Trophoblast cell (in vitro differentiated cells and primary cell): ENCODE measurements around the gene KDM4C.
A peak's percentile ranks its signal among the peaks of the same experiment; 100 is the strongest.

ENCODE experiments used
- DNase-seq, 2 donors: peaks; one replicate each; pipeline ENCODE4 v3.0.0-alpha.2; 2016
- H2AFZ ChIP-seq: 2 replicates; pipeline ENCODE4 v1.6.1; 2013; ENCODE audit warnings: low read length, moderate library complexity, mild to moderate bottlenecking; ENCODE audit not compliant: insufficient read depth, poor library complexity
- H2AK5ac ChIP-seq: 2 replicates; pipeline ENCODE4 v1.6.1; 2013; ENCODE audit warnings: mild to moderate bottlenecking, low read length
- H2BK120ac ChIP-seq: 2 replicates; pipeline ENCODE4 v1.6.1; 2013; ENCODE audit warnings: low read length, mild to moderate bottlenecking, moderate library complexity; ENCODE audit not compliant: insufficient read depth, poor library complexity
- H2BK12ac ChIP-seq: 2 replicates; pipeline ENCODE4 v1.6.1; 2013; ENCODE audit warnings: mild to moderate bottlenecking, low read length, moderate library complexity
- H2BK5ac ChIP-seq: 2 replicates; pipeline ENCODE4 v1.6.1; 2013; ENCODE audit warnings: low read length, low read depth, moderate library complexity, mild to moderate bottlenecking; ENCODE audit not compliant: poor library complexity
- H3K14ac ChIP-seq: 2 replicates; pipeline ENCODE4 v1.6.1; 2013; ENCODE audit warnings: mild to moderate bottlenecking, low read length
- H3K18ac ChIP-seq: 2 replicates; pipeline ENCODE4 v1.6.1; 2013; ENCODE audit warnings: mild to moderate bottlenecking, low read length
- H3K23ac ChIP-seq: 2 replicates; pipeline ENCODE4 v1.6.1; 2013; ENCODE audit warnings: low read length
- H3K27ac ChIP-seq: 2 replicates; pipeline ENCODE4 v1.5.1; 2013; ENCODE audit warnings: low read depth, mild to moderate bottlenecking, inconsistent platforms, low read length, moderate library complexity
- H3K27me3 ChIP-seq: 2 replicates; pipeline ENCODE4 v1.6.1; 2013; ENCODE audit warnings: inconsistent platforms, mild to moderate bottlenecking, low read length, moderate library complexity; ENCODE audit not compliant: insufficient read depth
- H3K36me3 ChIP-seq, 2 experiments: 1 replicate in 1 of 2; 2 replicates in 1 of 2; pipeline ENCODE4 v1.6.1; 2013; ENCODE audit warnings: low read length in 2 of 2, mild to moderate bottlenecking in 2 of 2, moderate library complexity in 1 of 2; ENCODE audit not compliant: insufficient read depth in 2 of 2, control insufficient read depth in 1 of 2
- H3K4ac ChIP-seq: 2 replicates; pipeline ENCODE4 v1.6.1; 2013; ENCODE audit warnings: low read depth, mild to moderate bottlenecking, low read length, moderate library complexity
- H3K4me1 ChIP-seq, 2 experiments: 1 replicate in 1 of 2; 2 replicates in 1 of 2; pipeline ENCODE4 v1.6.1; 2013; ENCODE audit warnings: low read length in 2 of 2, mild to moderate bottlenecking in 2 of 2, moderate library complexity in 1 of 2; ENCODE audit not compliant: insufficient read depth in 2 of 2, control insufficient read depth in 1 of 2
- H3K4me2 ChIP-seq: 2 replicates; pipeline ENCODE4 v1.6.1; 2013; ENCODE audit warnings: inconsistent platforms, mild to moderate bottlenecking, low read length, moderate library complexity
- H3K4me3 ChIP-seq: 2 replicates; pipeline ENCODE4 v1.5.1; 2013; ENCODE audit warnings: mild to moderate bottlenecking, low read depth, low read length, inconsistent platforms
- H3K79me1 ChIP-seq: one replicate; pipeline ENCODE4 v1.6.1; 2013; ENCODE audit warnings: low read length
- H3K79me2 ChIP-seq: 2 replicates; pipeline ENCODE4 v1.6.1; 2013; ENCODE audit warnings: low read length, mild to moderate bottlenecking; ENCODE audit not compliant: control insufficient read depth, insufficient read depth, poor library complexity
- H3K9ac ChIP-seq: 2 replicates; pipeline ENCODE4 v1.6.1; 2013; ENCODE audit warnings: mild to moderate bottlenecking, low read length
- H3K9me3 ChIP-seq: 2 replicates; pipeline ENCODE4 v1.6.1; 2013; ENCODE audit warnings: low read depth, mild to moderate bottlenecking, control low read depth, inconsistent platforms, low read length; ENCODE audit not compliant: insufficient read depth
- H4K12ac ChIP-seq: 2 replicates; pipeline ENCODE4 v1.6.1; 2013; ENCODE audit warnings: low read depth, mild to moderate bottlenecking, low read length, moderate library complexity
- H4K8ac ChIP-seq: 2 replicates; pipeline ENCODE4 v1.6.1; 2013; ENCODE audit warnings: low read depth, mild to moderate bottlenecking, low read length, moderate library complexity
- H4K91ac ChIP-seq: one replicate; pipeline ENCODE4 v1.6.1; 2013; ENCODE audit warnings: low read depth, mild to moderate bottlenecking, low read length, moderate library complexity
- WGBS: extraction: QIAGEN DNeasy Blood & Tissue Kit; methylation state at CpG from one replicate; pipeline ENCODE4 v1.1.7; 2013; ENCODE audit warnings: missing lambda C conversion rate; ENCODE audit not compliant: insufficient read length, insufficient coverage; ENCODE audit errors: extremely low coverage; 5-methylcytosine and 5-hydroxymethylcytosine counted together

The KDM4C gene

DNA sequence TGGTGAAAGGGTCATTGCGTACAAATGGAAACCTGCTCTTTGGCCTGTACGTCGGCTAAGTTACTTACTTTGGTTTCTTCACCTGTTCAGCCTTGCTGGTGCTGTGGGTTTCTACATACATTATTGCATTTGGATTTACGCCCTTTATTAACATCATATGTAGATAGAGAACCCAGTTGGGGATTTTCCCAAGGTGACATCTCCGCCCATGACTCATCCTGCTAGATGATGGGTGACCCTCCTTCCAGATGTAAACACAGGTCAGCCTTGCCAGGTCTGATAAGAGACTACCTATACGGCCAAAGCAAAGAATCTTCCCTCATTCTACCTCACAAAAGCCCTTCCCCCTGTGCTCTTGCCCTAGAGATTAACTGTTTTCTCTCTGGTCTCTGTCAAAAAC, 360.9 kb downstream of the KDM4C start:
- Histone ChIP-seq H3K4me2 (no peak overlapping the region), H3K18ac (no peak overlapping the region), H4K12ac (no peak overlapping the region)

DNA sequence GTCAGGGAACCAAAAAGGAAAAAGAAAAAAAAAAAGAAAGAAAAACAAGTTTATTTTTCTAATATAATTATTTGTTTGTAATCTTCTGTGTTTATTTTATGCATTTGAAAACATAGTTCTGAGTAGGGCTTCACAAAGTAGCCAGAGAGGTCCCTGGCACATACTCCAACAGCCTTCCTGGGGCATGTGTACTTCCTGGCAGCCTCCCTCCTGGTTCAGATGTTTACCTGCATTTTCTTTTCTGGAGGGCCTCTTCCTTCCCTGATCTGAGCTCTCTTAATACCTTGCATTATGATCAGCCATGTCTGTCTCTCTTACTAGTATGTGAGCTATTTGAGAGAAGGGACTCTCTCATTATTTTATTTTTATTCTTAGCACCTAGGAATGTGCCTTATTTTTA, 361.8 kb downstream of the KDM4C start:
- no peak overlapping the region for H2AFZ ChIP-seq
- no peaks in the 10 kb centered on the region for H3K36me3 ChIP-seq
- H3K79me2 ChIP-seq: no peaks in the 10 kb centered on the region
- no peak overlapping the region for H3K4me2 ChIP-seq
- no peak overlapping the region for H3K23ac ChIP-seq
- no peaks in the 10 kb centered on the region for H3K27me3 ChIP-seq
- H3K79me1 ChIP-seq: peaks cover 3% of the 10 kb centered on the region
- no peak overlapping the region for H3K4me3 ChIP-seq
- no peak overlapping the region for H3K18ac ChIP-seq
- H3K4ac ChIP-seq: no peak overlapping the region
- no peak overlapping the region for H3K14ac ChIP-seq
- no peak overlapping the region for H2AK5ac ChIP-seq
- peaks cover 3 to 4% of the 10 kb centered on the region in 2 experiments for H3K4me1 ChIP-seq
- no peaks in the 10 kb centered on the region for H3K9me3 ChIP-seq
- no peak for DNase-seq
- H4K8ac ChIP-seq: no peak overlapping the region
- no peak overlapping the region for H2BK12ac ChIP-seq
- no peak overlapping the region for H3K27ac ChIP-seq
- H2BK120ac ChIP-seq: no peak overlapping the region
- H4K91ac ChIP-seq: no peak overlapping the region
- no peak overlapping the region for H4K12ac ChIP-seq
- no peak overlapping the region for H3K9ac ChIP-seq
- no peak overlapping the region for H2BK5ac ChIP-seq

More for the DNA sequence above, 360.9 kb downstream of the KDM4C start:
- H2AFZ ChIP-seq: no peak overlapping the region
- H2BK120ac ChIP-seq: peak overlapping the region; percentile 51
- peak overlapping the region; percentile 13 for H2BK5ac ChIP-seq
- peak overlapping the region; percentile 54 for H2AK5ac ChIP-seq
- no CpG with 5 or more reads among the region's 6 CpGs for WGBS
- no peak overlapping the region for H3K4me3 ChIP-seq
- no peak overlapping the region for H3K23ac ChIP-seq
- H2BK12ac ChIP-seq: peak overlapping the region; percentile 49
- no peak for DNase-seq
- peaks cover 3% of the 10 kb centered on the region for H3K79me1 ChIP-seq
- H4K91ac ChIP-seq: no peak overlapping the region
- no peak overlapping the region for H3K9ac ChIP-seq
- H3K4me1 ChIP-seq: peaks cover 5% of the 10 kb centered on the region in 2 experiments
- H3K79me2 ChIP-seq: no peaks in the 10 kb centered on the region
- no peak overlapping the region for H3K27ac ChIP-seq
- H3K27me3 ChIP-seq: no peaks in the 10 kb centered on the region
- no peak overlapping the region for H4K8ac ChIP-seq
- no peak overlapping the region for H3K4ac ChIP-seq
- no peaks in the 10 kb centered on the region for H3K36me3 ChIP-seq
- peak overlapping the region; percentile 17 for H3K14ac ChIP-seq
- H3K9me3 ChIP-seq: no peaks in the 10 kb centered on the region

DNA sequence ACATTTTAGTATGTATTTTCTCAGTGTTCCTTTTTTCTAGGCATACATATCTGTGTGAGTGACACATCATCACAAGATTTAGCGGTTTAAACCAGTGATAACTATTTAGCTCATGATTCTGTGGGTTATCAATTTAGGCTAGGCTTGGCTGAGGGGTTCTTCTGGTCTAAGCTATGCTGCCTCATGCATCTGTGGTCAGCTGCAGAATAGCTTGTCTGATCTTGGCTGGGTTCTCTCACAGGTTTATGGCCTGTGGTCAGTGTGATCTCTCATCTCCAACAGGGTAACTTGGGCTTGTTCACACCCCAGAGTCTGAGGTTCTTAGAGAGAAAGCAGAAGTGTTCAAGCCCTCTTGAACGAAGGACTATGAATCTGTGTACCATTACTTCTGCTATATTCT, 363.3 kb downstream of the KDM4C start:
- H2AK5ac ChIP-seq: no peak overlapping the region
- no peak overlapping the region for H3K9ac ChIP-seq
- no peaks in the 10 kb centered on the region for H3K9me3 ChIP-seq
- DNase-seq: no peak
- H3K4me3 ChIP-seq: no peak overlapping the region
- H3K27ac ChIP-seq: no peak overlapping the region
- no peak overlapping the region for H3K14ac ChIP-seq
- H2BK120ac ChIP-seq: no peak overlapping the region
- peak overlapping the region; percentile 65 for H2BK12ac ChIP-seq
- WGBS: no CpG with 5 or more reads among the region's 2 CpGs
- H3K27me3 ChIP-seq: no peaks in the 10 kb centered on the region
- peak overlapping the region; percentile 61 for H4K91ac ChIP-seq
- H3K4me1 ChIP-seq: peaks cover 4 to 5% of the 10 kb centered on the region in 2 experiments
- H3K4ac ChIP-seq: no peak overlapping the region
- H2AFZ ChIP-seq: no peak overlapping the region
- no peak overlapping the region for H4K12ac ChIP-seq
- H3K36me3 ChIP-seq: no peaks in the 10 kb centered on the region
- H4K8ac ChIP-seq: no peak overlapping the region
- H3K79me1 ChIP-seq: peaks cover 3% of the 10 kb centered on the region
- H2BK5ac ChIP-seq: no peak overlapping the region
- no peak overlapping the region for H3K23ac ChIP-seq
- no peak overlapping the region for H3K4me2 ChIP-seq
- H3K79me2 ChIP-seq: no peaks in the 10 kb centered on the region
- H3K18ac ChIP-seq: peak overlapping the region; percentile 5

DNA sequence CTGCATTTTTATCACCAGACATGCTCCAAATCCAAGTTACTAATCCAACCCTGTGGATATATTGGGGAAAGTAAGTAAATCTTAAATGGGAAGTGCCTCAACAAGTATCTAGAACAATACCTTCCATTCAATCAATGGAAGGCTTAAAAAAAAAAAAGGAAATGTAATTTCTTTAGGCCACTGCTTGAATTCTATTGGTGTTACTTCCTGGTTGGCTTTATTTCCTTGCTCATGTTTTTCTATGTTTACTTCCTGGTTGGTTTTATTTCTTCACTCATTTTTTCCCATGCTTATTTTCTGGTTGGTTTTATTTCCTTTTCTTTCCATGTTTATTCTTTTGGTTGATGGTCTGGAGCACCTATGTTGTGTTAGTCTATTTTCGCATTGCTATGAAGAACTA, 363.9 kb downstream of the KDM4C start:
- no peaks in the 10 kb centered on the region for H3K79me2 ChIP-seq
- H3K27ac ChIP-seq: no peak overlapping the region
- H3K18ac ChIP-seq: no peak overlapping the region
- H3K14ac ChIP-seq: no peak overlapping the region
- no peak overlapping the region for H2BK120ac ChIP-seq
- no peak overlapping the region for H3K9ac ChIP-seq
- H3K4ac ChIP-seq: no peak overlapping the region
- H2BK5ac ChIP-seq: no peak overlapping the region
- H3K27me3 ChIP-seq: no peaks in the 10 kb centered on the region
- peaks cover 4 to 5% of the 10 kb centered on the region in 2 experiments for H3K4me1 ChIP-seq
- no peak overlapping the region for H3K4me2 ChIP-seq
- H2BK12ac ChIP-seq: no peak overlapping the region
- no peak overlapping the region for H4K12ac ChIP-seq
- WGBS: no CpG with 5 or more reads among the region's 1 CpG
- H4K8ac ChIP-seq: no peak overlapping the region
- no peak overlapping the region for H4K91ac ChIP-seq
- H3K4me3 ChIP-seq: no peak overlapping the region
- no peak overlapping the region for H2AK5ac ChIP-seq
- DNase-seq: no peak
- H3K23ac ChIP-seq: no peak overlapping the region
- H3K9me3 ChIP-seq: no peaks in the 10 kb centered on the region
- no peaks in the 10 kb centered on the region for H3K36me3 ChIP-seq
- no peak overlapping the region for H2AFZ ChIP-seq
- peaks cover 3% of the 10 kb centered on the region for H3K79me1 ChIP-seq
